WTC11 (cell line): ENCODE data around the gene DNAJC18. TPM values are rescaled to one million over a fixed set of nuclear protein-coding genes. Genes with fewer than 3 reads are reported as not detected.
A peak's percentile ranks its signal among the peaks of the same experiment; 100 is the strongest.

Source experiments
- ATAC-seq: fragments of 200-7000 bp; cut with Tn5 transposase; 2 replicates; pipeline ENCODE4 v1.10.0; 2021; ENCODE audit warnings: mild to moderate bottlenecking, moderate library complexity
- CTCF ChIA-PET: fragments of 300-600 bp; sonication (Branson Sonifier 250); formaldehyde crosslinking; loops from one replicate; lab custom pipeline; 2021; ENCODE audit warnings: antibody characterized with exemption; lab: Charles Lee
- POLR2A ChIA-PET: fragments of 350-600 bp; sonication (Branson Sonifier 250); formaldehyde crosslinking; loops from one replicate; lab custom pipeline; 2021; ENCODE audit warnings: antibody characterized with exemption; lab: Charles Lee
- DNase-seq: peaks from one replicate; pipeline ENCODE4 v3.0.0; 2021; ENCODE audit warnings: low spot score
- H3K27ac Mint-ChIP-seq: 2 replicates; pipeline ENCODE4 v1.8.0; 2021; ENCODE audit warnings: mixed read lengths
- H3K27me3 Mint-ChIP-seq: 2 replicates; pipeline ENCODE4 v1.8.0; 2021; ENCODE audit warnings: low read depth, mild to moderate bottlenecking, moderate library complexity, mixed read lengths
- H3K36me3 Mint-ChIP-seq: 2 replicates; pipeline ENCODE4 v1.8.0; 2021; ENCODE audit warnings: mixed read lengths
- H3K4me1 Mint-ChIP-seq: 2 replicates; pipeline ENCODE4 v1.8.0; 2022; ENCODE audit warnings: mixed read lengths
- H3K4me3 Mint-ChIP-seq: 2 replicates; pipeline ENCODE4 v1.8.0; 2021; ENCODE audit warnings: mild to moderate bottlenecking, moderate library complexity, mixed read lengths
- H3K9me3 Mint-ChIP-seq: 2 replicates; pipeline ENCODE4 v1.8.0; 2021; ENCODE audit warnings: mixed read lengths
- ESRRA ChIP-seq: sonication (generic); formaldehyde crosslinking; IDR thresholded peaks from 2 replicates; pipeline ENCODE4 v1.8.1; 2022; ENCODE audit warnings: mild to moderate bottlenecking, missing genetic modification reagents, borderline replicate concordance
- FOXK1 ChIP-seq: sonication (generic); formaldehyde crosslinking; IDR thresholded peaks from 2 replicates; pipeline ENCODE4 v1.8.0; 2022; ENCODE audit warnings: mild to moderate bottlenecking, moderate library complexity, missing genetic modification reagents
- GTF2I ChIP-seq: fragments of 250-450 bp; sonication (Bioruptor Pico); conservative IDR thresholded peaks from 2 replicates; pipeline ENCODE4 v1.4.0; 2021; ENCODE audit warnings: mild to moderate bottlenecking
- MXD4 ChIP-seq: fragments of 250-450 bp; sonication (Bioruptor Pico); IDR thresholded peaks from 2 replicates; pipeline ENCODE4 v1.8.0; 2021; ENCODE audit warnings: mild to moderate bottlenecking, moderate library complexity, borderline replicate concordance
- MYBL2 ChIP-seq: sonication (generic); formaldehyde crosslinking; IDR thresholded peaks from 2 replicates; pipeline ENCODE4 v1.8.1; 2023; ENCODE audit warnings: mild to moderate bottlenecking, moderate library complexity, missing genetic modification reagents
- NFATC4 ChIP-seq: fragments of 250-450 bp; sonication (Bioruptor Pico); IDR thresholded peaks from 2 replicates; pipeline ENCODE4 v1.9.0; 2021; ENCODE audit warnings: mild to moderate bottlenecking
- NFE2L1 ChIP-seq: sonication (generic); formaldehyde crosslinking; IDR thresholded peaks from 2 replicates; pipeline ENCODE4 v1.8.1; 2023; ENCODE audit warnings: missing genetic modification reagents
- NFYB ChIP-seq: sonication (generic); formaldehyde crosslinking; conservative IDR thresholded peaks from 2 replicates; pipeline ENCODE4 v1.8.0; 2022; ENCODE audit warnings: low read depth, missing genetic modification reagents
- NR1H2 ChIP-seq: sonication (generic); formaldehyde crosslinking; IDR thresholded peaks from 2 replicates; pipeline ENCODE4 v1.9.0; 2021; ENCODE audit warnings: mild to moderate bottlenecking, moderate library complexity, missing genetic modification reagents
- TCF7 ChIP-seq: sonication (generic); formaldehyde crosslinking; IDR thresholded peaks from 2 replicates; pipeline ENCODE4 v1.8.0; 2022; ENCODE audit warnings: mild to moderate bottlenecking, low read depth, missing genetic modification reagents, moderate library complexity
- ZBTB21 ChIP-seq: sonication (generic); formaldehyde crosslinking; IDR thresholded peaks from 2 replicates; pipeline ENCODE4 v1.8.1; 2023; ENCODE audit warnings: mild to moderate bottlenecking, missing genetic modification reagents, borderline replicate concordance
- ZNF219 ChIP-seq: sonication (generic); formaldehyde crosslinking; IDR thresholded peaks from 2 replicates; pipeline ENCODE4 v1.8.0; 2023; ENCODE audit warnings: missing genetic modification reagents, mild to moderate bottlenecking, borderline replicate concordance
- ZNF263 ChIP-seq: sonication (generic); formaldehyde crosslinking; IDR thresholded peaks from 2 replicates; pipeline ENCODE4 v1.8.1; 2022; ENCODE audit warnings: low read depth, mild to moderate bottlenecking, moderate library complexity, missing genetic modification reagents
- ZNF396 ChIP-seq: fragments of 250-450 bp; sonication (Bioruptor Pico); IDR thresholded peaks from 2 replicates; pipeline ENCODE4 v1.8.0; 2021; ENCODE audit warnings: mild to moderate bottlenecking, moderate library complexity, borderline replicate concordance
- total RNA-seq: library from RNA; stranded (reverse); gene quantifications from 3 replicates; pipeline ENCODE4 v1.2.3, GENCODE V29; 2021
- TF ChIP-seq, protein P1 (sequence below): fragments of 250-450 bp; sonication (Bioruptor Pico); IDR thresholded peaks from 2 replicates; pipeline ENCODE4 v1.9.0; 2021; ENCODE audit warnings: mild to moderate bottlenecking
- TF ChIP-seq, protein P2 (sequence below): sonication (generic); formaldehyde crosslinking; IDR thresholded peaks from 2 replicates; pipeline ENCODE4 v1.8.0; 2023; ENCODE audit warnings: missing genetic modification reagents
- TF ChIP-seq, protein P3 (sequence below): fragments of 250-450 bp; sonication (Bioruptor Pico); IDR thresholded peaks from 2 replicates; pipeline ENCODE4 v1.9.0; 2021; ENCODE audit warnings: moderate library complexity, mild to moderate bottlenecking, inconsistent platforms, borderline replicate concordance
- TF ChIP-seq, protein P4 (sequence below): fragments of 200-600 bp; IDR thresholded peaks from 2 replicates; pipeline ENCODE4 v1.8.0; 2022; ENCODE audit warnings: antibody characterized with exemption
- TF ChIP-seq, protein P5 (sequence below): sonication (generic); formaldehyde crosslinking; IDR thresholded peaks from 2 replicates; pipeline ENCODE4 v1.8.1; 2023; ENCODE audit warnings: mild to moderate bottlenecking, missing genetic modification reagents, moderate library complexity
- TF ChIP-seq, protein P6 (sequence below): sonication (generic); formaldehyde crosslinking; IDR thresholded peaks from 2 replicates; pipeline ENCODE4 v1.8.1; 2023; ENCODE audit warnings: mild to moderate bottlenecking, missing genetic modification reagents
- TF ChIP-seq, protein P7 (sequence below): sonication (generic); formaldehyde crosslinking; IDR thresholded peaks from 2 replicates; pipeline ENCODE4 v1.8.1; 2023; ENCODE audit warnings: mild to moderate bottlenecking, moderate library complexity, missing genetic modification reagents

Gene DNAJC18
- total RNA-seq, 1 experiment from 2014 or later, result 23.7 TPM

DNA sequence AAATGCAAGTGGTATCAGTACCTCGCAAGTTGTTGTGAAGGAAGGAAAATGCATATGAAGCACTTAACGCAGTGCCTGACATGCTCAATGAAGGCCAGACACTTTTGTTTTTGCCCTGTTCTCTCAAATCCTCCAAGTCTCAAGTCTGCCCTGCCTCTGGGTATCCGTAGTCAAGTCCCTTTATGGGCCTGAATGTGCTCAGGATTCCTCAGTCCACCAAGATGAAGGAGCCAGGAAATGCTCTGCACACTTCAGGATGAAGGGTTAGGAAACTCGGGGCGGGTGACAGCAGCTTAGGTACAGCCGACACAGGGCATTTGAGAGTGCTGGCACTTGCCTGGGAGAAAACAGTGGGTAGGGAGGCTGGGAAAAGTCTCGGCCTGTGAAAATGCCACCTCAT, 21.9 kb upstream of the DNAJC18 start:
- DNase-seq (no peak), ATAC-seq (no peak)
- TF ChIP-seq FOXK1 (CRISPR knock-in tag), result no peak
- no peak for TF ChIP-seq MYBL2 (CRISPR knock-in tag)
- TF ChIP-seq, protein P1, sequence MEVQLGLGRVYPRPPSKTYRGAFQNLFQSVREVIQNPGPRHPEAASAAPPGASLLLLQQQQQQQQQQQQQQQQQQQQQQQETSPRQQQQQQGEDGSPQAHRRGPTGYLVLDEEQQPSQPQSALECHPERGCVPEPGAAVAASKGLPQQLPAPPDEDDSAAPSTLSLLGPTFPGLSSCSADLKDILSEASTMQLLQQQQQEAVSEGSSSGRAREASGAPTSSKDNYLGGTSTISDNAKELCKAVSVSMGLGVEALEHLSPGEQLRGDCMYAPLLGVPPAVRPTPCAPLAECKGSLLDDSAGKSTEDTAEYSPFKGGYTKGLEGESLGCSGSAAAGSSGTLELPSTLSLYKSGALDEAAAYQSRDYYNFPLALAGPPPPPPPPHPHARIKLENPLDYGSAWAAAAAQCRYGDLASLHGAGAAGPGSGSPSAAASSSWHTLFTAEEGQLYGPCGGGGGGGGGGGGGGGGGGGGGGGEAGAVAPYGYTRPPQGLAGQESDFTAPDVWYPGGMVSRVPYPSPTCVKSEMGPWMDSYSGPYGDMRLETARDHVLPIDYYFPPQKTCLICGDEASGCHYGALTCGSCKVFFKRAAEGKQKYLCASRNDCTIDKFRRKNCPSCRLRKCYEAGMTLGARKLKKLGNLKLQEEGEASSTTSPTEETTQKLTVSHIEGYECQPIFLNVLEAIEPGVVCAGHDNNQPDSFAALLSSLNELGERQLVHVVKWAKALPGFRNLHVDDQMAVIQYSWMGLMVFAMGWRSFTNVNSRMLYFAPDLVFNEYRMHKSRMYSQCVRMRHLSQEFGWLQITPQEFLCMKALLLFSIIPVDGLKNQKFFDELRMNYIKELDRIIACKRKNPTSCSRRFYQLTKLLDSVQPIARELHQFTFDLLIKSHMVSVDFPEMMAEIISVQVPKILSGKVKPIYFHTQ, result no peak
- TF ChIP-seq, protein P2, sequence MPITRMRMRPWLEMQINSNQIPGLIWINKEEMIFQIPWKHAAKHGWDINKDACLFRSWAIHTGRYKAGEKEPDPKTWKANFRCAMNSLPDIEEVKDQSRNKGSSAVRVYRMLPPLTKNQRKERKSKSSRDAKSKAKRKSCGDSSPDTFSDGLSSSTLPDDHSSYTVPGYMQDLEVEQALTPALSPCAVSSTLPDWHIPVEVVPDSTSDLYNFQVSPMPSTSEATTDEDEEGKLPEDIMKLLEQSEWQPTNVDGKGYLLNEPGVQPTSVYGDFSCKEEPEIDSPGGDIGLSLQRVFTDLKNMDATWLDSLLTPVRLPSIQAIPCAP (CRISPR knock-in tag), result no peak
- TF ChIP-seq, protein P3, sequence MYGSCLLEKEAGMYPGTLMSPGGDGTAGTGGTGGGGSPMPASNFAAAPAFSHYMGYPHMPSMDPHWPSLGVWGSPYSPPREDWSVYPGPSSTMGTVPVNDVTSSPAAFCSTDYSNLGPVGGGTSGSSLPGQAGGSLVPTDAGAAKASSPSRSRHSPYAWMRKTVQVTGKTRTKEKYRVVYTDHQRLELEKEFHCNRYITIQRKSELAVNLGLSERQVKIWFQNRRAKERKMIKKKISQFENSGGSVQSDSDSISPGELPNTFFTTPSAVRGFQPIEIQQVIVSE (CRISPR knock-in tag), result no peak
- TF ChIP-seq, protein P4, sequence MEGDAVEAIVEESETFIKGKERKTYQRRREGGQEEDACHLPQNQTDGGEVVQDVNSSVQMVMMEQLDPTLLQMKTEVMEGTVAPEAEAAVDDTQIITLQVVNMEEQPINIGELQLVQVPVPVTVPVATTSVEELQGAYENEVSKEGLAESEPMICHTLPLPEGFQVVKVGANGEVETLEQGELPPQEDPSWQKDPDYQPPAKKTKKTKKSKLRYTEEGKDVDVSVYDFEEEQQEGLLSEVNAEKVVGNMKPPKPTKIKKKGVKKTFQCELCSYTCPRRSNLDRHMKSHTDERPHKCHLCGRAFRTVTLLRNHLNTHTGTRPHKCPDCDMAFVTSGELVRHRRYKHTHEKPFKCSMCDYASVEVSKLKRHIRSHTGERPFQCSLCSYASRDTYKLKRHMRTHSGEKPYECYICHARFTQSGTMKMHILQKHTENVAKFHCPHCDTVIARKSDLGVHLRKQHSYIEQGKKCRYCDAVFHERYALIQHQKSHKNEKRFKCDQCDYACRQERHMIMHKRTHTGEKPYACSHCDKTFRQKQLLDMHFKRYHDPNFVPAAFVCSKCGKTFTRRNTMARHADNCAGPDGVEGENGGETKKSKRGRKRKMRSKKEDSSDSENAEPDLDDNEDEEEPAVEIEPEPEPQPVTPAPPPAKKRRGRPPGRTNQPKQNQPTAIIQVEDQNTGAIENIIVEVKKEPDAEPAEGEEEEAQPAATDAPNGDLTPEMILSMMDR, result no peak
- TF ChIP-seq TCF7 (CRISPR knock-in tag), result no peak
- TF ChIP-seq ZNF396 (CRISPR knock-in tag), result no peak
- TF ChIP-seq, protein P5, sequence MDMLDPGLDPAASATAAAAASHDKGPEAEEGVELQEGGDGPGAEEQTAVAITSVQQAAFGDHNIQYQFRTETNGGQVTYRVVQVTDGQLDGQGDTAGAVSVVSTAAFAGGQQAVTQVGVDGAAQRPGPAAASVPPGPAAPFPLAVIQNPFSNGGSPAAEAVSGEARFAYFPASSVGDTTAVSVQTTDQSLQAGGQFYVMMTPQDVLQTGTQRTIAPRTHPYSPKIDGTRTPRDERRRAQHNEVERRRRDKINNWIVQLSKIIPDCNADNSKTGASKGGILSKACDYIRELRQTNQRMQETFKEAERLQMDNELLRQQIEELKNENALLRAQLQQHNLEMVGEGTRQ, result no peak
- no peak for TF ChIP-seq ZNF219 (CRISPR knock-in tag)
- TF ChIP-seq, protein P6, sequence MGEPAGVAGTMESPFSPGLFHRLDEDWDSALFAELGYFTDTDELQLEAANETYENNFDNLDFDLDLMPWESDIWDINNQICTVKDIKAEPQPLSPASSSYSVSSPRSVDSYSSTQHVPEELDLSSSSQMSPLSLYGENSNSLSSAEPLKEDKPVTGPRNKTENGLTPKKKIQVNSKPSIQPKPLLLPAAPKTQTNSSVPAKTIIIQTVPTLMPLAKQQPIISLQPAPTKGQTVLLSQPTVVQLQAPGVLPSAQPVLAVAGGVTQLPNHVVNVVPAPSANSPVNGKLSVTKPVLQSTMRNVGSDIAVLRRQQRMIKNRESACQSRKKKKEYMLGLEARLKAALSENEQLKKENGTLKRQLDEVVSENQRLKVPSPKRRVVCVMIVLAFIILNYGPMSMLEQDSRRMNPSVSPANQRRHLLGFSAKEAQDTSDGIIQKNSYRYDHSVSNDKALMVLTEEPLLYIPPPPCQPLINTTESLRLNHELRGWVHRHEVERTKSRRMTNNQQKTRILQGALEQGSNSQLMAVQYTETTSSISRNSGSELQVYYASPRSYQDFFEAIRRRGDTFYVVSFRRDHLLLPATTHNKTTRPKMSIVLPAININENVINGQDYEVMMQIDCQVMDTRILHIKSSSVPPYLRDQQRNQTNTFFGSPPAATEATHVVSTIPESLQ (CRISPR knock-in tag), result no peak
- TF ChIP-seq ESRRA (CRISPR knock-in tag), result no peak
- no peak for TF ChIP-seq ZNF263 (CRISPR knock-in tag)
- TF ChIP-seq GTF2I (CRISPR knock-in tag), result no peak
- peak overlapping the region; percentile 14 for H3K27ac Mint-ChIP-seq
- no peaks in the 10 kb centered on the region for H3K9me3 Mint-ChIP-seq
- no peak overlapping the region for H3K4me3 Mint-ChIP-seq
- CTCF ChIA-PET, result interaction anchor here (1.5 kb wide), 1 partner anchor 41 kb away, joined by 4 read pairs; no protein-coding TSS in a partner anchor
- no peaks in the 10 kb centered on the region for H3K36me3 Mint-ChIP-seq
- H3K4me1 Mint-ChIP-seq, result peaks cover 41% of the 10 kb centered on the region
- POLR2A ChIA-PET, result no interaction called here
- no peaks in the 10 kb centered on the region for H3K27me3 Mint-ChIP-seq

DNA sequence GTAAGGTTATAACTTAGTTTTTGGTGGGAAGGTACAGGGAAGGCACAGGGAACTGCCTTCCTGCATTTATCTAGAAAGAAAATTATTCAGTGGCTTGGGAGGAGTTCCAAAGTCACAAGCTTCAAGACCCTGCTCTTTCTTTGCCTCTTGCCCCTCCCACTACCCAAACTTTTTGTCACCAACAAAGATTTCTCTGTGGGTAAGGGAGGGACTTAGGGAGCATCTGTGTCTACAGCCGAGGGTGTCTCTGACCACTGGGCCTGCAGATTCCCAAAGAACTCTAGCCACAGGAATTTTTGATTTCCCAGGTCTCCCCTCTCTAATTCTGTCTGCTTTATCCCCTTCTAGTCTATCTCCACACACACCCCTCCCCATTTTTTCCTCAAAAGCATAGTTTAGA, 21.1 kb upstream of the DNAJC18 start:
- H3K4me1 Mint-ChIP-seq, result peaks cover 41% of the 10 kb centered on the region
- no peaks in the 10 kb centered on the region for H3K27me3 Mint-ChIP-seq
- CTCF ChIA-PET, result interaction anchor here (1.5 kb wide), 1 partner anchor 40 kb away, joined by 4 read pairs; no protein-coding TSS in a partner anchor
- POLR2A ChIA-PET, result no interaction called here
- peak overlapping the region; percentile 14; the same call in 1 of the 2 replicates for H3K27ac Mint-ChIP-seq
- H3K4me3 Mint-ChIP-seq, result no peak overlapping the region
- no peaks in the 10 kb centered on the region for H3K9me3 Mint-ChIP-seq
- H3K36me3 Mint-ChIP-seq, result no peaks in the 10 kb centered on the region
- DNase-seq (no peak), ATAC-seq (no peak)
- TF ChIP-seq NFE2L1 (no peak), NFYB (CRISPR knock-in tag) (no peak), MXD4 (no peak), ZBTB21 (CRISPR knock-in tag) (no peak), FOXK1 (CRISPR knock-in tag) (no peak), NR1H2 (CRISPR knock-in tag) (no peak), NFATC4 (no peak)
- TF ChIP-seq, protein P6 (CRISPR knock-in tag), result no peak
- TF ChIP-seq, protein P5, result no peak
- TF ChIP-seq, protein P7, sequence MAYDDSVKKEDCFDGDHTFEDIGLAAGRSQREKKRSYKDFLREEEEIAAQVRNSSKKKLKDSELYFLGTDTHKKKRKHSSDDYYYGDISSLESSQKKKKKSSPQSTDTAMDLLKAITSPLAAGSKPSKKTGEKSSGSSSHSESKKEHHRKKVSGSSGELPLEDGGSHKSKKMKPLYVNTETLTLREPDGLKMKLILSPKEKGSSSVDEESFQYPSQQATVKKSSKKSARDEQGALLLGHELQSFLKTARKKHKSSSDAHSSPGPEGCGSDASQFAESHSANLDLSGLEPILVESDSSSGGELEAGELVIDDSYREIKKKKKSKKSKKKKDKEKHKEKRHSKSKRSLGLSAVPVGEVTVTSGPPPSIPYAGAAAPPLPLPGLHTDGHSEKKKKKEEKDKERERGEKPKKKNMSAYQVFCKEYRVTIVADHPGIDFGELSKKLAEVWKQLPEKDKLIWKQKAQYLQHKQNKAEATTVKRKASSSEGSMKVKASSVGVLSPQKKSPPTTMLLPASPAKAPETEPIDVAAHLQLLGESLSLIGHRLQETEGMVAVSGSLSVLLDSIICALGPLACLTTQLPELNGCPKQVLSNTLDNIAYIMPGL (CRISPR knock-in tag), result no peak
